ENCODE data around the gene LIFR.

Gene LIFR

GRCh38 chr5:38548064-38548759, 8.2 kb downstream of the LIFR start:
- no peak for DNase-seq (ENCODE audit: low spot score)

- DNase-seq (ENCODE audit: low spot score): no peak
These were observed 9.2 kb downstream of the LIFR start for GRCh38 chr5:38547257-38547656.

DNA sequence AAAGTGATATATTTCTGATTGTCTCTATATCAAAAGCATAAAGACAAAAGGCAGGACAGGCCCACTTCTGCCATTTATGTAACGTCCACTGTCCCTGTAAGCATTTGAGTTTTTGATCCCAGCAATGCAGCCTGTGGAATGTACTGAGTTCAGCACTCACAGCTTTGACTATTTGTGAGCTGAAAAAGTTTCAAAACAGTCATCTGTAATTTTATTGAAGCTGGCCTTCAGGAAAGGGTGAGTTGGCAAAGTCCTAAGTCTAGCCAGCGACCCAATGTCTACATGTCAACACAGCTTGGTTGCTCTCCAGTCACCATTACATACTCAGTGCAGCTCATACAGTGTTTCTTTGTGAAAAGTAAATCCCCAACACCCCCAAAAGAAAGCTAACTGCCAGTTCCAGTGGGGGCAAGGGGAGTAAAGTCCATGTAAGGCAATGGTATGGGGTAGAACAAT, 9.7 kb downstream of the LIFR start:
- DNase-seq (ENCODE audit: low spot score): no peak

- DNase-seq (ENCODE audit: low spot score): no peak
These were observed 12.6 kb downstream of the LIFR start for GRCh38 chr5:38543886-38544285.

DNA sequence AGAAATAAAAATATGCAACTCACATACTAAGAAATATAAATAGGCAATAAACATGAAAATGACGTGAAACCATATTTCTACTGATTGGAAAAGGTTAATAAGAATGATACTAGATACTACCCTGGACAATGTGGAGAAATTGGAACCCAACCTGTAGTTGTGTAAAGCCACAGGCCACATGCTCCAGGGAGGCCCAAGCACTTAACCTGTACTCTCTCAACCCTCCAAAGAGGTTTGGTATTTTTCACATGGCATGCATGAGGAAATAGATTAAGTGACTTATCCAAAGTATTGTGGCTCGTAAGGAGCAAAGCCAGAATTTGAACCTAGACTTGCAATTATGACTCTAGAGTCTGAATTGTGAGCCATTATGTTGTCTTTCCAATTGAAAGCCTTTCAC, 13.4 kb downstream of the LIFR start:
- DNase-seq (ENCODE audit: low spot score): no peak

DNA sequence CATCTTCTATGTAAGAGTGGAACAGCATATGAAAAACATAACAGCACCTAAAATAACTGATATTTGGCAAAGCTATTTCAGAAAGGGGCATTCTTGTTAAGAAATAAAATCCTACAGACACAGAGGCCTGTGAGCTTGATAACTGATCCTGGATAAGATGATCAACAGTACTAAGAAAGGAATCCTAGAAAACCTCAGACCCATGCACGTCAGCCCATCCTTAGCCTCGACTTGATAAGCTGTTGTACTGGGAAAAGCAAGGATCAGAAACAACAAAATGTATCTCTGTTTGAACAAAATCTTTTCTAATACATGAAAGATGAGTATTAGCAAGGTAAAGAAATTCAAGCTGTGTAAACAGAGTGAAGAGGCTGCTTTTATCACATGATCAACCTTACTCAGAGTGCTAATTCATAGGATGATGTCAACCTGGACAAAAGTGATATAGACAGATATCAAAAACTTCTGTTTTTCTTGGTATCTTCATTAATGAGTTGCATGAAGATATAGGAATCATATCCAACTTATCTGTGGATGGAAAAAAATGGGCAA, 15.2 kb downstream of the LIFR start:
- no peak for DNase-seq (ENCODE audit: low spot score)

- DNase-seq (ENCODE audit: low spot score): no peak
These were observed 16.1 kb downstream of the LIFR start for GRCh38 chr5:38540314-38540713.

DNA sequence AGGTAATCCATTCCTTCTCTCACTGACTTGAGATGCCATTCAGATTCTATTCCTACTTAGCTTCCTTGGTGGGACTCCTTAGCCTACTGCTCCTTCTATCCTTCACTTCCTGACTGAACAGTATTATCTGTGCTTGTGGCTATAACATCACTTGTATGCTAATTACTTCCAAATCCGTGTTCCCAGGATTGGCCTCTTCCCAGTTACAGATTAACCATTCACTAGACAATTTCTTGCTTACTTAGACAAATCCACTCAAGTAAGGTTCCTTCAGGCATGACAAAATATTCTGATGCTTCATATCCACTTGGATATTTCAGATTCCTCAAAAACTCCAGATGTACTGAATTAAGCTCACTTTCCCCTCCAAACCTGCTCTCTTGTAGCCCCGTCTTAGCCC, 18.3 kb downstream of the LIFR start:
- no peak for DNase-seq (ENCODE audit: low spot score)

DNA sequence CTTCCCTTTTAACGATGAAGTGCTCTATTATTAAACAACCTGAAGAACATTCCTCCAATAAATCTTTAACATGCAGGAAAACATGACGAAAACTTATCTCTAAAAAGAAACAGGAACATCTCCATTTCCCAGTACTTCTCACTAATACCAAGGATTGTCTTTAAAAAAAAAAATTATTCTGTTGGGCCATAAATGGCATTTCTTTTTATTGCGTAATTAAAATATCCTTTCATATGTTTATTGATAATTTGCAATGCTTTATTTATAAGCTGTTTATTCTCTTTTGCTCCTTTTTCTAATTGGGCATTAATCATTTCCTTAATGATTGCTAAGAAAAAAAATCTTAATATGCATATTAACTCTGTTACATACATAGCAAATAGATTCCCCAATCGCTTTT, 18.9 kb downstream of the LIFR start:
- no peak for DNase-seq (ENCODE audit: low spot score)

DNA sequence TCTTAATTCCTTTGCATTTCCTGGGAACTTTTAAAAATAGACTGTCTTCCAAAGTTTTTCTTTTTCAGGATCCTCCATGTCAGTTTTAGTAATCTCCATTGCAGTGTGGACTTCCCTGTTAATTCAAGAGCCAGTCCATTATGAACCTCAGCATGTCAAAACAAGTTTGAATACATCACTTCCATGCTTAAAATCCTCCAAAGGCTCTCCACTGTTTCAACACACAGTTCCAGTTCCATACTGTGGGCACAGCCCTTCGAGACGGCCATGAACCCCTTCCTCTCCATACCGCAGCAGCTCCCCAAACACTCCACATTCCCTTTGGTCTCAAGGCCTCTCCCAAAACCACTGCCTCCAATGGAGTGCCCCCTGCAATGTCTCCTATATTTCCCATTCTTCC, 19.5 kb downstream of the LIFR start:
- no peak for DNase-seq (ENCODE audit: low spot score)

GRCh38 chr5:38535845-38536244, 20.6 kb downstream of the LIFR start:
- DNase-seq (ENCODE audit: low spot score): no peak

- no peak for DNase-seq (ENCODE audit: low spot score)
These were observed 21.1 kb downstream of the LIFR start for GRCh38 chr5:38535248-38535750.

- no peak for DNase-seq (ENCODE audit: low spot score)
These were observed 22.3 kb downstream of the LIFR start for GRCh38 chr5:38534156-38534453.

DNA sequence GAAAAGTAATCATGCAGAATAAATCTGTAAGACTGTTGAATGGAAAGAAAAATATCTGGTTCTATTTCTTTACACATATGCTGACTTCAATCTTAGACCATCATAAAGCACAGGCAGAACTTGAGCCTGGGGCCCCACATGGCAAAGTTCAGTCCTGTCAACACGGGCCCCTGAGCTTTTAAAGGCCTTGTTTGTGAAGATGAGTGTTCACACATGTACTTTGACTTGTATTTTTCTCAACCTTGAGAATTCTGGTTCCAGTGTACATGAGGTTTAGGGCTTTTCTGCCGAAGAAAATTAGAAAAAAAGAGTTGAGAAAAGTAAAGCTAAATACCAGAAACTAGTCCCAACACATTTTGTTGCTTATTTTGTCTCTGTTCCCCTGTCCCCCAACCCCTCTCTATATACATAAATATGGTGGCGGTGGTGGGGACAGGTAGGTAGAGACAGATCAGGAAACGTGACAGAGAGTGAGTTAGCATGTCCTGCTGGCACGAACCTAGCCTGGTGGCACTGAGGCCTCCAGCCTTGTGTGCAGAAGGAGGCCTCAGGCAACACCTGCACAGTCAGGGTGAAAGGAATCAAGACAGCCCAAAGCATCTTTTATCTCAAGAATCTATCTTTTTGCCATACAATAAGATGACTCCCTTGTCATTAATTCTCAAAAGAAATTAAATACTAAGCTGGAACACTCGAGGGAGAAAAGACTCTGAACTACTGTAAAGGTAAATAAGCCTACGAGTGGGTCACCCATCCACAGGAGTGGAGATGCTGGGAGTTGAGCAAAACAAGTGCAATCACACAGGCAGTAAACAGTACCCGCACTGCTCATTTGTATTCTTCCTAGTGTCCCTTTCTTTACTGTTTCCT, 22.9 kb downstream of the LIFR start:
- no peak for DNase-seq (ENCODE audit: low spot score)

DNA sequence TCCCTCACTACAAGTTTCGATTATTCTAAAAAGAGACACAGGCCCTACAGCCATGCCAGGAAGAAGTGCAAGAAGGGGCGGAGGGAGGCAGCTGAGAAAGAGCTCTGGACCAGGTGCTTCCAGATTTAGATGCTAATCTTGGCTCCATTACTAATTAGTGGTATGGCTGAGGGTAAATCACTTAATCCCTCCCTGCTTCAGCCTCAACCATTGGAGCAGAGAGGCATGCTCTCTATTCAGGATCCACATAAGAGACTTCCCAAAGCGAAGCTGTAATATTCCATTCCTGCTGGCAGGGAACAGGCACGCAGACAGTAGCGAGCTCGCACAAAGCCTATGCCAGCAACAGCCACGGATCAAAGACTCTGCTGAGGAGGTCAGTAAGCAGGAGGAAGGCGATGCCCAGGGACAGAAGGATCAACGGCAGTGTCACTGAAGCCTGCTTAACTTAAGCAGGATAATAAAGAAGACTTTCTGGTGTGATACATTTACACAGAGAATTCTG, 24.2 kb downstream of the LIFR start:
- no peak for DNase-seq (ENCODE audit: low spot score)

- no peak for DNase-seq (ENCODE audit: low spot score)
These were observed 24.9 kb downstream of the LIFR start for GRCh38 chr5:38531518-38531917.

- DNase-seq (ENCODE audit: low spot score): no peak
These were observed 26.3 kb downstream of the LIFR start for GRCh38 chr5:38529955-38530646.

GRCh38 chr5:38528162-38528703, 28.2 kb downstream of the LIFR start:
- DNase-seq (ENCODE audit: low spot score): no peak

GRCh38 chr5:38527475-38527874, 29.0 kb downstream of the LIFR start:
- DNase-seq (ENCODE audit: low spot score): no peak

- DNase-seq (ENCODE audit: low spot score): no peak
These were observed 32.4 kb downstream of the LIFR start for GRCh38 chr5:38524022-38524421.

DNA sequence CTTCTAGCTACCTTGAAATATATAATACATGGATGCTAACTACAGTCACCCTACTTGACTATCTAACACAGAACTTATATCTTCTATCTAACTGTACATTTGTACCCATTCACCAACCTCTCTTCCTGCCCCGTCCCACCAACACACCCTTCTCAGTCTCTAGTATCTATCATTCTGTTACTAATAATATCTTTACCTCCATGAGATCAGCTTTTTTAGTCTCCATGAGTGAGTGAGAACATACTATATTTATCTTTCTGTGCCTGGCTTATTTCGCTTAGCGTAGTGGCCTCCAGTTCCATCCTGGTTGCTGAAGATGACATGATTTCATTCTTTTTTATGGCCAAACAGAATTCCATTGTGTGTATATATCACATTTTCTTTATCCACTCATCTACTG, 37.0 kb downstream of the LIFR start:
- no peak for DNase-seq (ENCODE audit: low spot score)

- no peak for DNase-seq (ENCODE audit: low spot score)
These were observed 38.1 kb downstream of the LIFR start for GRCh38 chr5:38518341-38518740.
